DOHH2 (cell line): ENCODE measurements around the gene SPATA31C1.
"Not testable (repeated sequence)": the region's sequence is repeated elsewhere in the genome, so short reads cannot be mapped to it uniquely, and the experiment has no call there.

Experiments
- CTCF ChIP-seq: fragments of 200-600 bp; sonication (generic); IDR thresholded peaks from one replicate; pipeline ENCODE4 v1.5.1; 2014; ENCODE audit warnings: antibody characterized with exemption, mild to moderate bottlenecking, low read depth, low read length; ENCODE audit not compliant: poor library complexity, severe bottlenecking
- EZH2phosphoT487 ChIP-seq: fragments of 200-600 bp; sonication (generic); IDR thresholded peaks from 2 replicates; pipeline ENCODE4 v1.6.1; 2017; ENCODE audit warnings: borderline replicate concordance, mild to moderate bottlenecking, antibody characterized with exemption, low read length, moderate library complexity, mixed read lengths

GRCh38 chr9:87924851-87925250 lies 7.1 kb downstream of the SPATA31C1 start:
- TF ChIP-seq CTCF, EZH2phosphoT487: not testable (repeated sequence)
